PC-9 (cell line): ENCODE results near the gene SLC16A2. TPM values are rescaled to one million over a fixed set of nuclear protein-coding genes. Genes with fewer than 3 reads are reported as not detected.

Experiments used
- BruUV-seq: library from RNA; stranded (reverse); fragments of 400-500 nt; replicated peaks from 2 replicates; lab custom pipeline; 2021; lab: Mats Ljungman, UMichigan
- CTCF ChIA-PET: fragments of 300-600 bp; sonication (Branson Sonifier 250); formaldehyde crosslinking; loops from one replicate; lab custom pipeline; 2022; ENCODE audit warnings: antibody characterized with exemption; lab: Charles Lee
- POLR2A ChIA-PET: fragments of 300-600 bp; sonication (Branson Sonifier 250); formaldehyde crosslinking; loops from one replicate; lab custom pipeline; 2022; ENCODE audit warnings: antibody characterized with exemption; ENCODE audit not compliant: unreplicated experiment; lab: Charles Lee
- DNase-seq, 2 experiments: peaks; one replicate each; pipeline versions ENCODE4 v3.0.0 to v3.0.0-alpha.2; 2015 to 2022; ENCODE audit warnings: mixed read lengths in 1 of 2
- H2AFZ ChIP-seq: fragments of 200-600 bp; sonication (generic); 2 replicates; pipeline ENCODE4 v1.8.1; 2017; ENCODE audit warnings: antibody characterized with exemption
- H3F3A ChIP-seq: fragments of 200-600 bp; sonication (generic); 2 replicates; pipeline ENCODE4 v1.8.1; 2017; ENCODE audit warnings: antibody characterized with exemption, mild to moderate bottlenecking, low read depth; ENCODE audit not compliant: insufficient read depth
- H3K27ac ChIP-seq: fragments of 200-600 bp; sonication (generic); 2 replicates; pipeline ENCODE4 v1.6.1; 2016; ENCODE audit warnings: mixed run types
- H3K27me3 ChIP-seq: fragments of 200-600 bp; sonication (generic); 2 replicates; pipeline ENCODE4 v1.6.1; 2016; ENCODE audit warnings: low read depth, mixed run types; ENCODE audit not compliant: insufficient read depth
- H3K36me3 ChIP-seq: fragments of 200-600 bp; sonication (generic); 2 replicates; pipeline ENCODE4 v1.6.1; 2016; ENCODE audit warnings: low read depth, mixed run types
- H3K4me1 ChIP-seq: fragments of 200-600 bp; sonication (generic); replicated peaks from 2 replicates; pipeline ENCODE4 v1.6.1; 2016; ENCODE audit warnings: mixed run types; ENCODE audit not compliant: insufficient read depth
- H3K4me2 ChIP-seq: fragments of 200-600 bp; sonication (generic); 2 replicates; pipeline ENCODE4 v1.6.1; 2017; ENCODE audit warnings: mixed run types
- H3K4me3 ChIP-seq: fragments of 200-600 bp; sonication (generic); 2 replicates; pipeline ENCODE4 v1.6.1; 2016; ENCODE audit warnings: mixed run types
- H3K79me2 ChIP-seq: fragments of 200-600 bp; sonication (generic); 2 replicates; pipeline ENCODE4 v1.6.1; 2017; ENCODE audit warnings: low read depth, mixed run types
- H3K9me2 ChIP-seq: fragments of 200-600 bp; sonication (generic); 2 replicates; pipeline ENCODE4 v1.8.1; 2017; ENCODE audit warnings: mild to moderate bottlenecking; ENCODE audit not compliant: insufficient read depth
- H3K9me3 ChIP-seq: fragments of 200-600 bp; sonication (generic); 2 replicates; pipeline ENCODE4 v1.8.1; 2016; ENCODE audit warnings: low read depth; ENCODE audit not compliant: insufficient read depth
- H4K20me1 ChIP-seq: fragments of 200-600 bp; sonication (generic); 2 replicates; pipeline ENCODE4 v1.8.1; 2017; ENCODE audit not compliant: insufficient read depth
- EZH2 ChIP-seq: fragments of 200-600 bp; sonication (generic); IDR thresholded peaks from 2 replicates; pipeline ENCODE4 v1.8.0; 2017; ENCODE audit warnings: antibody characterized with exemption, low read depth
- intact Hi-C: fragments of 100-400 bp; cut with micrococcal nuclease; formaldehyde crosslinking; loops from one replicate; pipeline ENCODE4 v1.10.0; 2022; ENCODE audit not compliant: unreplicated experiment
- total RNA-seq: library from RNA; stranded (reverse); gene quantifications from 2 replicates; pipeline ENCODE4 v1.2.3, GENCODE V29; 2021
- TF ChIP-seq, protein P1 (sequence below): fragments of 200-600 bp; sonication (generic); conservative IDR thresholded peaks from 2 replicates; pipeline ENCODE4 v1.6.1; 2017; ENCODE audit warnings: mixed run types, antibody characterized with exemption, mild to moderate bottlenecking, moderate library complexity

SLC16A2 gene
- total RNA-seq, 1 experiment from 2014 or later: not detected

DNA sequence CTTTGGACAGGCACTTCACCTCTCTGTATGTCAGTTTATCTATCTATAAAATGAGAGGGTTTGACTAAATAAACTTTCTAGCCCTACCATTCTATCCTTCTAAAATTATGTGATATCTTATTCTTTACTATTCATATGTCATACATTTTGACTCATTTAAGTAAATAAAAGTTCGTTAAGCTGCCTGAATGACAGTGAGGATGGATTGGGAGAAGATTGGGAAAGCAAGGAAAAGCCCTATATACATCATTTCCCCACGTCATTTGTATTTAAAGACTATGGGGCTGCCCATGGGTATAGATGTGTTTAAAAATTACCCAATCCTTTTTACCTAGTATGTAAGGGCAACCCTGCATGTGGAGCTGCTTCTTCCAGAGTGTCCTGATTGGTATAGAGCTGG is 5.3 kb downstream of the SLC16A2 start:
- TF ChIP-seq, protein P1, sequence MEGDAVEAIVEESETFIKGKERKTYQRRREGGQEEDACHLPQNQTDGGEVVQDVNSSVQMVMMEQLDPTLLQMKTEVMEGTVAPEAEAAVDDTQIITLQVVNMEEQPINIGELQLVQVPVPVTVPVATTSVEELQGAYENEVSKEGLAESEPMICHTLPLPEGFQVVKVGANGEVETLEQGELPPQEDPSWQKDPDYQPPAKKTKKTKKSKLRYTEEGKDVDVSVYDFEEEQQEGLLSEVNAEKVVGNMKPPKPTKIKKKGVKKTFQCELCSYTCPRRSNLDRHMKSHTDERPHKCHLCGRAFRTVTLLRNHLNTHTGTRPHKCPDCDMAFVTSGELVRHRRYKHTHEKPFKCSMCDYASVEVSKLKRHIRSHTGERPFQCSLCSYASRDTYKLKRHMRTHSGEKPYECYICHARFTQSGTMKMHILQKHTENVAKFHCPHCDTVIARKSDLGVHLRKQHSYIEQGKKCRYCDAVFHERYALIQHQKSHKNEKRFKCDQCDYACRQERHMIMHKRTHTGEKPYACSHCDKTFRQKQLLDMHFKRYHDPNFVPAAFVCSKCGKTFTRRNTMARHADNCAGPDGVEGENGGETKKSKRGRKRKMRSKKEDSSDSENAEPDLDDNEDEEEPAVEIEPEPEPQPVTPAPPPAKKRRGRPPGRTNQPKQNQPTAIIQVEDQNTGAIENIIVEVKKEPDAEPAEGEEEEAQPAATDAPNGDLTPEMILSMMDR: no peak
- TF ChIP-seq EZH2: no peak
- Histone ChIP-seq H3K4me3 (no peak overlapping the region), H3K79me2 (no peaks in the 10 kb centered on the region), H3K4me1 (no peaks in the 10 kb centered on the region), H3F3A (no peaks in the 10 kb centered on the region), H3K4me2 (no peak overlapping the region), H3K9me3 (no peaks in the 10 kb centered on the region), H3K27me3 (no peaks in the 10 kb centered on the region), H3K36me3 (no peaks in the 10 kb centered on the region), H4K20me1 (no peaks in the 10 kb centered on the region), H3K27ac (no peak overlapping the region), H3K9me2 (no peaks in the 10 kb centered on the region), H2AFZ (no peak overlapping the region)
- ChIA-PET POLR2A (no interaction called here), CTCF (no interaction called here)
- no peak for DNase-seq
- BruUV-seq: no TSS peak
- intact Hi-C loops: no loop called here

DNA sequence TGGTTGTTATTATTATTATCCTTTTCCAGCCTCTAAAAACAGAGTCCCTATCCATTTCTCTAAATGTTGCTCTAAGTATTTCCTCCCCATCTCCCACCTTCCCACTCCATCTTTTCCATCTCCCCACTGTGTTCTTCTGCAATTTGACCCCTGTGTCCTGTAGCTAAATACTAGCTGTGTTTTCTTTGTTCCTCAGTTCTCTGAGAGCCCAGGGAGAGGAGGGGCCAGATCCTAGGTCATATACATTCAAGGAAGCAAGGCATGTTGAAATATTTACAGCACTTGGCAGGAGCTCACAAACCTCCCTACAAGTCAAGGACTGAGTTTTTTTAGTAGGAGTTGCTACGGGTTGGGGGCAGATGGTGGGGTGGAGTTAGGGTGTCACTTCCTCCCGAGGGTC is 10.5 kb downstream of the SLC16A2 start:
- no peaks in the 10 kb centered on the region for H3K9me2 ChIP-seq
- 0 out of 2 replicates have a peak, but pooled peaks cover 6% of the 10 kb centered on the region for H3K4me1 ChIP-seq
- H3K27ac ChIP-seq: no peak overlapping the region
- H3K36me3 ChIP-seq: no peaks in the 10 kb centered on the region
- H3K9me3 ChIP-seq: no peaks in the 10 kb centered on the region
- H3K4me2 ChIP-seq: no peak overlapping the region
- TF ChIP-seq, protein P1: no peak
- TF ChIP-seq EZH2: no peak
- no peak overlapping the region for H2AFZ ChIP-seq
- H3F3A ChIP-seq: no peaks in the 10 kb centered on the region
- CTCF ChIA-PET: no interaction called here
- POLR2A ChIA-PET: no interaction called here
- H3K27me3 ChIP-seq: no peaks in the 10 kb centered on the region
- H4K20me1 ChIP-seq: no peaks in the 10 kb centered on the region
- DNase-seq: no peak
- H3K79me2 ChIP-seq: no peaks in the 10 kb centered on the region
- intact Hi-C loops: no loop called here
- no peak overlapping the region for H3K4me3 ChIP-seq
- no TSS peak for BruUV-seq

DNA sequence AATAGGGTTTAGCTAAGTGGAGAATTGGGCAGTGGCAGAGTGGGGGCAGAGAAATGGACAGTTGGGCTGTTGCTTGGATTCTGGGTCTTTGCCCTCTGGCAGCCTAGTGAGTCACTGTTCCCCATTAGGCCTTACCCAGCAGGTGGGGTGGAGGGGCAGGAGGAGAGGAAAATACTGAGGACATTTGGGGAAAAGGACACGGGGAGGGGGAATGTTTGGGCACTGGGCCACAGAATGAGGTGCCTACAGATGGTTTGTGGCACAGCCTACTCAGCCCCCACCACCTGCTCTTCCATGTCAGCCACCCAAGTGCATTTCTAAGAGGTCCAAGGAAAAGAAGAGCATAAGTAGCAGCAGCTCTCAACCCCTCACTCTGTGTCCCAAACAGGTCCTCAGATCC is 13.0 kb downstream of the SLC16A2 start:
- H3K4me2 ChIP-seq: no peak overlapping the region
- H3K79me2 ChIP-seq: no peaks in the 10 kb centered on the region
- H3K9me3 ChIP-seq: no peaks in the 10 kb centered on the region
- H3K4me3 ChIP-seq: no peak overlapping the region
- H3K27ac ChIP-seq: no peak overlapping the region
- ChIA-PET CTCF (no interaction called here), POLR2A (no interaction called here)
- H3K36me3 ChIP-seq: no peaks in the 10 kb centered on the region
- H3K9me2 ChIP-seq: no peaks in the 10 kb centered on the region
- no peaks in the 10 kb centered on the region for H4K20me1 ChIP-seq
- no peaks in the 10 kb centered on the region for H3K27me3 ChIP-seq
- no TSS peak for BruUV-seq
- peaks cover 20% of the 10 kb centered on the region for H3K4me1 ChIP-seq
- no peaks in the 10 kb centered on the region; the same call in 1 of the 2 replicates for H3F3A ChIP-seq
- no peak overlapping the region for H2AFZ ChIP-seq
- DNase-seq: no peak
- intact Hi-C loops: no loop called here
- TF ChIP-seq EZH2: no peak
- TF ChIP-seq, protein P1: no peak
